Hepatocyte (in vitro differentiated cells): ENCODE measurements around the gene ATOH8.

ENCODE experiments used
- CTCF ChIP-seq: fragments of 200-600 bp; sonication (generic); IDR thresholded peaks from 2 replicates; pipeline ENCODE4 v1.5.1; 2016; ENCODE audit warnings: antibody characterized with exemption, mild to moderate bottlenecking; ENCODE audit not compliant: poor library complexity
- EZH2 ChIP-seq: fragments of 200-600 bp; sonication (generic); IDR thresholded peaks from 2 replicates; pipeline ENCODE4 v1.6.1; 2016; ENCODE audit warnings: antibody characterized with exemption, mild to moderate bottlenecking, borderline replicate concordance

- TF ChIP-seq EZH2 = no peak
- no peak for TF ChIP-seq CTCF
Observed at GRCh38 chr2:85733121-85733960, 20.4 kb upstream of the ATOH8 start.
